MM.1S (cell line): ENCODE results near the gene AKAP6.

Experiments
- CTCF ChIP-seq: fragments of 300-600 bp; sonication (generic); IDR thresholded peaks from 2 replicates; pipeline ENCODE4 v1.5.1; 2016; ENCODE audit warnings: antibody characterized with exemption, low read length, mixed read lengths
- EZH2 ChIP-seq: fragments of 300-600 bp; sonication (generic); optimal IDR thresholded peaks from 2 replicates; pipeline ENCODE3; 2017; ENCODE audit warnings: low read depth, mild to moderate bottlenecking, antibody characterized with exemption, low read length, mixed read lengths
- EZH2phosphoT487 ChIP-seq: fragments of 300-600 bp; sonication (generic); IDR thresholded peaks from 2 replicates; pipeline ENCODE4 v1.6.1; 2018; ENCODE audit warnings: antibody characterized with exemption, low read length

GRCh38 chr14:32336702-32337101 lies 7.6 kb downstream of the AKAP6 start:
- TF ChIP-seq EZH2 (no peak), CTCF (no peak), EZH2phosphoT487 (no peak)
